Measurements from ENCODE around the gene FHIT.

Gene FHIT

GRCh38 chr3:59832702-59833101 is 1418.5 kb downstream of the FHIT start:
- Mint-ChIP-seq H3K4me1 (ENCODE audit: low read depth) (peaks cover under 1% of the 10 kb centered on the region), H3K36me3 (ENCODE audit: low read depth) (no peaks in the 10 kb centered on the region)

GRCh38 chr3:59832241-59832640 is 1419.0 kb downstream of the FHIT start:
- no peaks in the 10 kb centered on the region for H3K4me1 Mint-ChIP-seq (ENCODE audit: low read depth)
- H3K36me3 Mint-ChIP-seq (ENCODE audit: low read depth), result no peaks in the 10 kb centered on the region
- H3K27ac Mint-ChIP-seq, result no peak overlapping the region
- H3K4me3 Mint-ChIP-seq, result no peak overlapping the region
- peaks cover 9% of the 10 kb centered on the region for H3K9me3 Mint-ChIP-seq
- H3K27me3 Mint-ChIP-seq, result no peaks in the 10 kb centered on the region
- intact Hi-C loops (cut with micrococcal nuclease), result no loop called here

More at GRCh38 chr3:59832702-59833101, 1418.5 kb downstream of the FHIT start:
- Mint-ChIP-seq H3K4me3 (no peak overlapping the region), H3K27ac (no peak overlapping the region), H3K9me3 (peaks cover 9% of the 10 kb centered on the region), H3K27me3 (no peaks in the 10 kb centered on the region)
- intact Hi-C loops (cut with micrococcal nuclease), result no loop called here

GRCh38 chr3:59831394-59831793 is 1419.9 kb downstream of the FHIT start:
- H3K36me3 Mint-ChIP-seq (ENCODE audit: low read depth), result no peaks in the 10 kb centered on the region

GRCh38 chr3:59829527-59829926 is 1421.7 kb downstream of the FHIT start:
- Mint-ChIP-seq H3K36me3 (ENCODE audit: low read depth) (no peaks in the 10 kb centered on the region), H3K4me3 (no peak overlapping the region), H3K9me3 (peaks cover 8% of the 10 kb centered on the region), H3K4me1 (ENCODE audit: low read depth) (no peaks in the 10 kb centered on the region), H3K27me3 (no peaks in the 10 kb centered on the region), H3K27ac (no peak overlapping the region)
- intact Hi-C loops (cut with micrococcal nuclease), result no loop called here

More at GRCh38 chr3:59831394-59831793, 1419.9 kb downstream of the FHIT start:
- no peak overlapping the region for H3K27ac Mint-ChIP-seq
- H3K27me3 Mint-ChIP-seq, result no peaks in the 10 kb centered on the region
- intact Hi-C loops (cut with micrococcal nuclease), result no loop called here
- peaks cover 9% of the 10 kb centered on the region for H3K9me3 Mint-ChIP-seq
- H3K4me1 Mint-ChIP-seq (ENCODE audit: low read depth), result no peaks in the 10 kb centered on the region
- H3K4me3 Mint-ChIP-seq, result no peak overlapping the region

GRCh38 chr3:59824876-59825275 is 1426.4 kb downstream of the FHIT start:
- no peaks in the 10 kb centered on the region for H3K27me3 Mint-ChIP-seq
- H3K36me3 Mint-ChIP-seq (ENCODE audit: low read depth), result no peaks in the 10 kb centered on the region
- intact Hi-C loops (cut with micrococcal nuclease), result no loop called here
- H3K27ac Mint-ChIP-seq, result no peak overlapping the region
- peaks cover 6% of the 10 kb centered on the region for H3K4me1 Mint-ChIP-seq (ENCODE audit: low read depth)
- no peaks in the 10 kb centered on the region for H3K9me3 Mint-ChIP-seq
- no peak overlapping the region for H3K4me3 Mint-ChIP-seq

GRCh38 chr3:59821274-59821673 is 1430.0 kb downstream of the FHIT start:
- no peak overlapping the region for H3K4me3 Mint-ChIP-seq
- intact Hi-C loops (cut with micrococcal nuclease), result no loop called here
- no peak overlapping the region for H3K27ac Mint-ChIP-seq
- peaks cover 29% of the 10 kb centered on the region for H3K4me1 Mint-ChIP-seq (ENCODE audit: low read depth)
- no peaks in the 10 kb centered on the region for H3K9me3 Mint-ChIP-seq
- H3K36me3 Mint-ChIP-seq (ENCODE audit: low read depth), result no peaks in the 10 kb centered on the region
- H3K27me3 Mint-ChIP-seq, result no peaks in the 10 kb centered on the region

GRCh38 chr3:59820352-59820934 is 1430.8 kb downstream of the FHIT start:
- Mint-ChIP-seq H3K36me3 (ENCODE audit: low read depth) (no peaks in the 10 kb centered on the region), H3K9me3 (no peaks in the 10 kb centered on the region), H3K4me3 (no peak overlapping the region), H3K27me3 (no peaks in the 10 kb centered on the region), H3K27ac (no peak overlapping the region), H3K4me1 (ENCODE audit: low read depth) (peaks cover 29% of the 10 kb centered on the region)
- intact Hi-C loops (cut with micrococcal nuclease), result no loop called here

GRCh38 chr3:59818919-59819300 is 1432.3 kb downstream of the FHIT start:
- peaks cover 29% of the 10 kb centered on the region for H3K4me1 Mint-ChIP-seq (ENCODE audit: low read depth)
- H3K27me3 Mint-ChIP-seq, result no peaks in the 10 kb centered on the region

GRCh38 chr3:59818033-59818918 is 1433.0 kb downstream of the FHIT start:
- H3K27ac Mint-ChIP-seq, result peak overlapping the region; percentile 74
- H3K4me1 Mint-ChIP-seq (ENCODE audit: low read depth), result peaks cover 29% of the 10 kb centered on the region
- intact Hi-C loops (cut with micrococcal nuclease), result no loop called here
- H3K9me3 Mint-ChIP-seq, result no peaks in the 10 kb centered on the region
- H3K27me3 Mint-ChIP-seq, result no peaks in the 10 kb centered on the region
- H3K36me3 Mint-ChIP-seq (ENCODE audit: low read depth), result no peaks in the 10 kb centered on the region
- peak overlapping the region; percentile 13 for H3K4me3 Mint-ChIP-seq

More at GRCh38 chr3:59818919-59819300, 1432.3 kb downstream of the FHIT start:
- intact Hi-C loops (cut with micrococcal nuclease), result no loop called here
- no peaks in the 10 kb centered on the region for H3K9me3 Mint-ChIP-seq
- no peaks in the 10 kb centered on the region for H3K36me3 Mint-ChIP-seq (ENCODE audit: low read depth)
- no peak overlapping the region for H3K27ac Mint-ChIP-seq
- H3K4me3 Mint-ChIP-seq, result no peak overlapping the region

- peak overlapping the region; percentile 74 for H3K27ac Mint-ChIP-seq
- no peaks in the 10 kb centered on the region for H3K36me3 Mint-ChIP-seq (ENCODE audit: low read depth)
- intact Hi-C loops (cut with micrococcal nuclease), result no loop called here
- no peaks in the 10 kb centered on the region for H3K27me3 Mint-ChIP-seq
- no peaks in the 10 kb centered on the region for H3K9me3 Mint-ChIP-seq
- peak overlapping the region; percentile 13 for H3K4me3 Mint-ChIP-seq
- H3K4me1 Mint-ChIP-seq (ENCODE audit: low read depth), result peaks cover 29% of the 10 kb centered on the region
Observed at GRCh38 chr3:59817511-59817910, 1433.7 kb downstream of the FHIT start.

- Mint-ChIP-seq H3K4me1 (ENCODE audit: low read depth) (peaks cover 29% of the 10 kb centered on the region), H3K27ac (no peak overlapping the region), H3K36me3 (ENCODE audit: low read depth) (no peaks in the 10 kb centered on the region), H3K4me3 (no peak overlapping the region), H3K27me3 (no peaks in the 10 kb centered on the region), H3K9me3 (no peaks in the 10 kb centered on the region)
- intact Hi-C loops (cut with micrococcal nuclease), result no loop called here
Observed at GRCh38 chr3:59816312-59816711, 1434.9 kb downstream of the FHIT start.

- Mint-ChIP-seq H3K27ac (peak overlapping the region; percentile 49), H3K27me3 (peaks cover 3% of the 10 kb centered on the region), H3K36me3 (ENCODE audit: low read depth) (no peaks in the 10 kb centered on the region), H3K4me1 (ENCODE audit: low read depth) (peaks cover 16% of the 10 kb centered on the region), H3K4me3 (no peak overlapping the region), H3K9me3 (no peaks in the 10 kb centered on the region)
- intact Hi-C loops (cut with micrococcal nuclease), result no loop called here
Observed at GRCh38 chr3:59813148-59813538, 1438.1 kb downstream of the FHIT start.

GRCh38 chr3:59812237-59813147 is 1438.8 kb downstream of the FHIT start:
- intact Hi-C loops (cut with micrococcal nuclease), result no loop called here
- Mint-ChIP-seq H3K9me3 (no peaks in the 10 kb centered on the region), H3K27ac (no peak overlapping the region), H3K27me3 (peaks cover 3% of the 10 kb centered on the region), H3K4me3 (no peak overlapping the region), H3K36me3 (ENCODE audit: low read depth) (no peaks in the 10 kb centered on the region), H3K4me1 (ENCODE audit: low read depth) (peaks cover 9% of the 10 kb centered on the region)

- intact Hi-C loops (cut with micrococcal nuclease), result no loop called here
- no peak overlapping the region for H3K4me3 Mint-ChIP-seq
- H3K9me3 Mint-ChIP-seq, result no peaks in the 10 kb centered on the region
- peaks cover 3% of the 10 kb centered on the region for H3K27me3 Mint-ChIP-seq
- H3K36me3 Mint-ChIP-seq (ENCODE audit: low read depth), result no peaks in the 10 kb centered on the region
- H3K27ac Mint-ChIP-seq, result no peak overlapping the region
- H3K4me1 Mint-ChIP-seq (ENCODE audit: low read depth), result no peaks in the 10 kb centered on the region
Observed at GRCh38 chr3:59811160-59811559, 1440.1 kb downstream of the FHIT start.

All from dendritic cell treated with granulocyte-macrophage colony-stimulating factor and Interleukin-4, amounts not matched to agents 40 ng/mL and 50 ng/mL, for 4 days (primary cell).